Tibial artery (tissue), 4 donors: ENCODE results near the gene FRAS1.

Source experiments
- DNase-seq, 2 donors: peaks; one replicate each; pipeline ENCODE4 v3.0.0-alpha.2; 2019
- H3K27ac ChIP-seq, 2 donors: fragments of 200-600 bp; sonication (generic) in 1 of 2; 1 replicate in 1 of 2; 2 replicates in 1 of 2; pipeline ENCODE4 v1.5.1; 2018 to 2019; ENCODE audit warnings: mild to moderate bottlenecking in 1 of 2
- H3K27me3 ChIP-seq, 2 donors: fragments of 200-600 bp; sonication (generic) in 1 of 2; one replicate each; pipeline versions ENCODE4 v1.5.1 to v1.6.0; 2016 to 2019
- H3K36me3 ChIP-seq, 3 donors: fragments of 200-600 bp; sonication (generic) in 2 of 3; one replicate each; pipeline ENCODE4 v1.5.1; 2016 to 2019; ENCODE audit warnings: mild to moderate bottlenecking in 2 of 3
- H3K4me1 ChIP-seq, 4 donors: fragments of 200-600 bp; sonication (generic) in 2 of 4; 1 replicate in 3 of 4; 2 replicates in 1 of 4; pipeline ENCODE4 v1.5.1; 2016 to 2019
- H3K4me3 ChIP-seq, 2 donors: fragments of 200-600 bp; sonication (generic) in 1 of 2; 1 replicate in 1 of 2; 2 replicates in 1 of 2; pipeline ENCODE4 v1.5.1; 2018 to 2019; ENCODE audit warnings: mild to moderate bottlenecking in 2 of 2
- H3K9me3 ChIP-seq, 3 donors: fragments of 200-600 bp; sonication (generic) in 1 of 3; one replicate each; pipeline ENCODE4 v1.5.1; 2016 to 2019
- CTCF ChIP-seq, 2 experiments: fragments of 200-600 bp in 1 of 2; fragments of 450-650 bp in 1 of 2; IDR thresholded peaks; one replicate each; pipeline ENCODE4 v1.5.1; 2017 to 2019; ENCODE audit warnings: antibody characterized with exemption in 2 of 2, mild to moderate bottlenecking in 1 of 2, moderate library complexity in 1 of 2
- intact Hi-C: fragments of 100-400 bp; cut with DNase I; formaldehyde crosslinking; loops from one replicate; pipeline ENCODE4 v1.15.0; 2023; ENCODE audit warnings: low total_unique reads

Gene FRAS1

DNA sequence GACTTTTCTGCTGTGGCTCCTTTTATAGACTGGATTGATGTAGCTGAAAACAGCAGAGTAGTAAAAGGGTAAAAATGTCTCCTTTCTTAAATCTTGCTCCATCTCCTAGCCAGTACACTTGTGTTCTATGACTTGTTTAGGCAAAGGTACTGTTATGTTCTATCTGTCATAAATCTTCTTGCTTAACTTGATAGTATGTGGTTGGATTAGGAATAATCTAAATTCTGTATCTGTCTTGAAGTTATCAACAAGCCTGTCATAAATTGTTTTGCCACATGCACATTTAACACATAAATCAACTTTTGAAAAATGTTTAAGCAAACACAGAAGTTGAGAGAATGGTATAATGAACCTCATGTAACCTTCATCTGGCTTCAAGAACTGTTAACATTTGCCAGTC, 157.0 kb downstream of the FRAS1 start:
- intact Hi-C loops = no loop called here
- Histone ChIP-seq H3K36me3 (no peaks in the 10 kb centered on the region), H3K4me1 (no peaks in the 10 kb centered on the region), H3K27ac (no peak overlapping the region), H3K27me3 (no peaks in the 10 kb centered on the region), H3K9me3 (no peaks in the 10 kb centered on the region), H3K4me3 (no peak overlapping the region)
- no peak for DNase-seq
- TF ChIP-seq CTCF (IDR thresholded peaks at IDR 0.05) = no peak

DNA sequence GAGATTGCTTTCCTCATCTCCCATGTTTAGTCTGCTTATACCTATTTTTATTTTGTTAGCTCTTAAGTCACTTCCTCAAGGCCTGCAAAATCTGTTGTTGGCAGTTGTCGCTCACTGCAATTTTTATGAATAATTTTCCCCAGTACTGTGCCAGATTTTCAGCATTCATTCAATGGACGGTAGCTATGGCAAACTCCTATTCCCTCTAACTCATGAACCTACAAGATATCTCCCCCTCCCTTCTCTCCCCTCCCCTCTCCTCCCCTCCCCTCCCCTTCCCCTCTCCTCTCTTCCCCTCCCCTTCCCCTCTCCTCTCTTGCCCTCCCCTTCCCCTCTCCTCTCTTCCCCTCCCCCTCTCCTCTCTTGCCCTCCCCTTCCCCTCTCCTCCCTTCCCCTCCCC, 160.4 kb downstream of the FRAS1 start:
- intact Hi-C loops = no loop called here
- Histone ChIP-seq H3K27me3 (no peaks in the 10 kb centered on the region), H3K9me3 (no peaks in the 10 kb centered on the region), H3K4me3 (no peak overlapping the region), H3K27ac (no peak overlapping the region), H3K4me1 (no peaks in the 10 kb centered on the region), H3K36me3 (no peaks in the 10 kb centered on the region)
- no peak for DNase-seq
- TF ChIP-seq CTCF (IDR thresholded peaks at IDR 0.05) = no peak

GRCh38 chr4:78218260-78218659, 161.1 kb downstream of the FRAS1 start:
- intact Hi-C loops = no loop called here
- no peak overlapping the region for H3K4me3 ChIP-seq
- no peaks in the 10 kb centered on the region for H3K36me3 ChIP-seq
- no peak overlapping the region for H3K27ac ChIP-seq
- TF ChIP-seq CTCF (IDR thresholded peaks at IDR 0.05) = no peak
- no peaks in the 10 kb centered on the region for H3K27me3 ChIP-seq
- no peak for DNase-seq
- no peaks in the 10 kb centered on the region for H3K9me3 ChIP-seq
- H3K4me1 ChIP-seq = no peaks in the 10 kb centered on the region

- H3K4me3 ChIP-seq = no peak overlapping the region
- H3K4me1 ChIP-seq = no peaks in the 10 kb centered on the region
- intact Hi-C loops = no loop called here
- H3K27me3 ChIP-seq = no peaks in the 10 kb centered on the region
- H3K36me3 ChIP-seq = no peaks in the 10 kb centered on the region
- no peak for TF ChIP-seq CTCF (IDR thresholded peaks at IDR 0.05)
- no peak for DNase-seq
- H3K9me3 ChIP-seq = no peaks in the 10 kb centered on the region
- H3K27ac ChIP-seq = no peak overlapping the region
These were observed 162.7 kb downstream of the FRAS1 start for GRCh38 chr4:78219825-78220224.

GRCh38 chr4:78220283-78220682, 163.2 kb downstream of the FRAS1 start:
- Histone ChIP-seq H3K27ac (no peak overlapping the region), H3K27me3 (no peaks in the 10 kb centered on the region), H3K4me3 (no peak overlapping the region), H3K4me1 (no peaks in the 10 kb centered on the region), H3K9me3 (no peaks in the 10 kb centered on the region), H3K36me3 (no peaks in the 10 kb centered on the region)
- no peak for TF ChIP-seq CTCF (IDR thresholded peaks at IDR 0.05)
- intact Hi-C loops = no loop called here
- no peak for DNase-seq

- intact Hi-C loops = no loop called here
- TF ChIP-seq CTCF (IDR thresholded peaks at IDR 0.05) = no peak
- H3K9me3 ChIP-seq = peaks cover 0 to 10% (median 0%) of the 10 kb centered on the region in 3 donors
- H3K4me3 ChIP-seq = no peak overlapping the region
- no peaks in the 10 kb centered on the region for H3K4me1 ChIP-seq
- H3K36me3 ChIP-seq = no peaks in the 10 kb centered on the region
- no peak overlapping the region for H3K27ac ChIP-seq
- DNase-seq = no peak
- H3K27me3 ChIP-seq = no peaks in the 10 kb centered on the region
These were observed 165.6 kb downstream of the FRAS1 start for GRCh38 chr4:78222575-78223186.
